ENCODE measurements around the gene ARHGAP42. TPM values are rescaled to one million over a fixed set of nuclear protein-coding genes. Genes with fewer than 3 reads are reported as not detected.

Gene ARHGAP42
- total RNA-seq, 5 donors from 2014 or later (not counting 1 experiment from before 2014, with no cell fraction given): 0.13 to 0.82 (median 0.49) TPM

- POLR2A ChIA-PET: no interaction called here
- H3K27ac Mint-ChIP-seq: no peak overlapping the region
- H3K27me3 Mint-ChIP-seq: no peaks in the 10 kb centered on the region
- CTCF ChIA-PET: no interaction called here
- H3K36me3 ChIP-seq (ENCODE audit: control insufficient read depth in 2 of 2, extremely low read depth in 1 of 2, insufficient read depth in 1 of 2, low read length in 1 of 2): no peaks in the 10 kb centered on the region
- H3K36me3 Mint-ChIP-seq: no peaks in the 10 kb centered on the region
- H3K27me3 ChIP-seq (replicated peaks in 1 of 2; ENCODE audit: control insufficient read depth in 2 of 2, extremely low read depth in 1 of 2, insufficient read depth in 2 of 2, low read length in 1 of 2): no peaks in the 10 kb centered on the region
- DNase-seq (no peak), ATAC-seq (replicated peaks in 1 of 4) (no peak)
- no peaks in the 10 kb centered on the region for H3K4me1 ChIP-seq (ENCODE audit: control insufficient read depth in 1 of 2, extremely low read depth in 1 of 2, insufficient read depth in 2 of 2, low read length in 2 of 2)
- no peak overlapping the region for H3K27ac ChIP-seq (ENCODE audit: low read length)
- no CpG with 5 or more reads among the region's 2 CpGs for WGBS (ENCODE audit: insufficient coverage)
- H3K9me3 ChIP-seq: no peaks in the 10 kb centered on the region
- no peak overlapping the region for H3K4me3 Mint-ChIP-seq
- peaks cover 16 to 20% (median 17%) of the 10 kb centered on the region in 3 donors for H3K9me3 Mint-ChIP-seq
- no peak overlapping the region for H3K4me3 ChIP-seq (ENCODE audit: control insufficient read depth in 1 of 2, extremely low read depth in 1 of 2, low read length in 1 of 2)
- no peaks in the 10 kb centered on the region for H3K4me1 Mint-ChIP-seq
Measured at GRCh38 chr11:100878474-100878873, 191.4 kb downstream of the ARHGAP42 start.

GRCh38 chr11:100882957-100883356 lies 195.9 kb downstream of the ARHGAP42 start:
- ChIA-PET CTCF (interaction anchor here in 1 of 2 donors (0.7 kb wide), 1 partner anchor 113 kb away, joined by 3 read pairs; no protein-coding TSS in a partner anchor), POLR2A (no interaction called here)
- H3K27me3 Mint-ChIP-seq: no peaks in the 10 kb centered on the region

GRCh38 chr11:100883830-100884229 lies 196.7 kb downstream of the ARHGAP42 start:
- Mint-ChIP-seq H3K27me3 (no peaks in the 10 kb centered on the region), H3K4me1 (no peaks in the 10 kb centered on the region), H3K4me3 (no peak overlapping the region), H3K27ac (no peak overlapping the region), H3K9me3 (peaks cover 18 to 20% (median 20%) of the 10 kb centered on the region in 3 donors), H3K36me3 (no peaks in the 10 kb centered on the region)
- Histone ChIP-seq H3K4me1 (ENCODE audit: control insufficient read depth in 1 of 2, extremely low read depth in 1 of 2, insufficient read depth in 2 of 2, low read length in 2 of 2) (no peaks in the 10 kb centered on the region), H3K27ac (ENCODE audit: low read length) (no peak overlapping the region), H3K9me3 (no peaks in the 10 kb centered on the region), H3K27me3 (replicated peaks in 1 of 2; ENCODE audit: control insufficient read depth in 2 of 2, extremely low read depth in 1 of 2, insufficient read depth in 2 of 2, low read length in 1 of 2) (no peaks in the 10 kb centered on the region), H3K36me3 (ENCODE audit: control insufficient read depth in 2 of 2, extremely low read depth in 1 of 2, insufficient read depth in 1 of 2, low read length in 1 of 2) (no peaks in the 10 kb centered on the region), H3K4me3 (ENCODE audit: control insufficient read depth in 1 of 2, extremely low read depth in 1 of 2, low read length in 1 of 2) (no peak overlapping the region)
- WGBS (ENCODE audit: insufficient coverage): no CpG with 5 or more reads among the region's 1 CpG
- ChIA-PET CTCF (no interaction called here), POLR2A (no interaction called here)
- no peak for DNase-seq
- ATAC-seq (replicated peaks in 1 of 4): no peak

More at GRCh38 chr11:100882957-100883356, 195.9 kb downstream of the ARHGAP42 start:
- Mint-ChIP-seq H3K9me3 (peaks cover 17 to 20% (median 20%) of the 10 kb centered on the region in 3 donors), H3K4me1 (no peaks in the 10 kb centered on the region), H3K36me3 (no peaks in the 10 kb centered on the region), H3K27ac (no peak overlapping the region), H3K4me3 (no peak overlapping the region)
- no peak overlapping the region for H3K4me3 ChIP-seq (ENCODE audit: control insufficient read depth in 1 of 2, extremely low read depth in 1 of 2, low read length in 1 of 2)
- DNase-seq (no peak), ATAC-seq (replicated peaks in 1 of 4) (no peak)
- H3K27ac ChIP-seq (ENCODE audit: low read length): no peak overlapping the region
- no peaks in the 10 kb centered on the region for H3K36me3 ChIP-seq (ENCODE audit: control insufficient read depth in 2 of 2, extremely low read depth in 1 of 2, insufficient read depth in 1 of 2, low read length in 1 of 2)
- no CpG with 5 or more reads among the region's 1 CpG for whole genome bisulfite sequencing (ENCODE audit: insufficient coverage)
- no peaks in the 10 kb centered on the region for H3K9me3 ChIP-seq
- no peaks in the 10 kb centered on the region for H3K4me1 ChIP-seq (ENCODE audit: control insufficient read depth in 1 of 2, extremely low read depth in 1 of 2, insufficient read depth in 2 of 2, low read length in 2 of 2)
- H3K27me3 ChIP-seq (replicated peaks in 1 of 2; ENCODE audit: control insufficient read depth in 2 of 2, extremely low read depth in 1 of 2, insufficient read depth in 2 of 2, low read length in 1 of 2): no peaks in the 10 kb centered on the region

- no CpG with 5 or more reads among the region's 1 CpG for WGBS (ENCODE audit: insufficient coverage)
- H3K27me3 Mint-ChIP-seq: no peaks in the 10 kb centered on the region
- H3K36me3 ChIP-seq (ENCODE audit: control insufficient read depth in 2 of 2, extremely low read depth in 1 of 2, insufficient read depth in 1 of 2, low read length in 1 of 2): no peaks in the 10 kb centered on the region
- H3K9me3 ChIP-seq: no peaks in the 10 kb centered on the region
- DNase-seq (no peak), ATAC-seq (replicated peaks in 1 of 4) (no peak)
- peaks cover 7 to 12% (median 10%) of the 10 kb centered on the region in 3 donors for H3K9me3 Mint-ChIP-seq
- H3K4me3 ChIP-seq (ENCODE audit: control insufficient read depth in 1 of 2, extremely low read depth in 1 of 2, low read length in 1 of 2): no peak overlapping the region
- ChIA-PET POLR2A (no interaction called here), CTCF (no interaction called here)
- H3K36me3 Mint-ChIP-seq: no peaks in the 10 kb centered on the region
- H3K4me3 Mint-ChIP-seq: no peak overlapping the region
- H3K27me3 ChIP-seq (replicated peaks in 1 of 2; ENCODE audit: control insufficient read depth in 2 of 2, extremely low read depth in 1 of 2, insufficient read depth in 2 of 2, low read length in 1 of 2): no peaks in the 10 kb centered on the region
- H3K27ac Mint-ChIP-seq: no peak overlapping the region
- H3K27ac ChIP-seq (ENCODE audit: low read length): no peak overlapping the region
- H3K4me1 ChIP-seq (ENCODE audit: control insufficient read depth in 1 of 2, extremely low read depth in 1 of 2, insufficient read depth in 2 of 2, low read length in 2 of 2): no peaks in the 10 kb centered on the region
- H3K4me1 Mint-ChIP-seq: no peaks in the 10 kb centered on the region
Measured at GRCh38 chr11:100887659-100888058, 200.6 kb downstream of the ARHGAP42 start.

GRCh38 chr11:100888836-100889235 lies 201.7 kb downstream of the ARHGAP42 start:
- no peaks in the 10 kb centered on the region for H3K4me1 Mint-ChIP-seq
- no peaks in the 10 kb centered on the region for H3K36me3 Mint-ChIP-seq
- H3K36me3 ChIP-seq (ENCODE audit: control insufficient read depth in 2 of 2, extremely low read depth in 1 of 2, insufficient read depth in 1 of 2, low read length in 1 of 2): no peaks in the 10 kb centered on the region
- no peak overlapping the region for H3K4me3 Mint-ChIP-seq
- ChIA-PET CTCF (no interaction called here), POLR2A (no interaction called here)
- H3K9me3 ChIP-seq: no peaks in the 10 kb centered on the region
- no peak overlapping the region for H3K27ac ChIP-seq (ENCODE audit: low read length)
- H3K27me3 ChIP-seq (replicated peaks in 1 of 2; ENCODE audit: control insufficient read depth in 2 of 2, extremely low read depth in 1 of 2, insufficient read depth in 2 of 2, low read length in 1 of 2): no peaks in the 10 kb centered on the region
- H3K4me3 ChIP-seq (ENCODE audit: control insufficient read depth in 1 of 2, extremely low read depth in 1 of 2, low read length in 1 of 2): no peak overlapping the region
- H3K9me3 Mint-ChIP-seq: peaks cover 4 to 8% (median 6%) of the 10 kb centered on the region in 3 donors
- no CpG with 5 or more reads among the region's 3 CpGs for WGBS (ENCODE audit: insufficient coverage)
- no peak overlapping the region for H3K27ac Mint-ChIP-seq
- no peaks in the 10 kb centered on the region for H3K27me3 Mint-ChIP-seq
- DNase-seq (no peak), ATAC-seq (replicated peaks in 1 of 4) (no peak)
- H3K4me1 ChIP-seq (ENCODE audit: control insufficient read depth in 1 of 2, extremely low read depth in 1 of 2, insufficient read depth in 2 of 2, low read length in 2 of 2): no peaks in the 10 kb centered on the region

GRCh38 chr11:100889758-100890157 lies 202.7 kb downstream of the ARHGAP42 start:
- ATAC-seq (replicated peaks in 1 of 4) (no peak), DNase-seq (no peak)
- Histone ChIP-seq H3K4me3 (ENCODE audit: control insufficient read depth in 1 of 2, extremely low read depth in 1 of 2, low read length in 1 of 2) (no peak overlapping the region), H3K27me3 (replicated peaks in 1 of 2; ENCODE audit: control insufficient read depth in 2 of 2, extremely low read depth in 1 of 2, insufficient read depth in 2 of 2, low read length in 1 of 2) (no peaks in the 10 kb centered on the region), H3K27ac (ENCODE audit: low read length) (no peak overlapping the region), H3K4me1 (ENCODE audit: control insufficient read depth in 1 of 2, extremely low read depth in 1 of 2, insufficient read depth in 2 of 2, low read length in 2 of 2) (no peaks in the 10 kb centered on the region), H3K9me3 (no peaks in the 10 kb centered on the region), H3K36me3 (ENCODE audit: control insufficient read depth in 2 of 2, extremely low read depth in 1 of 2, insufficient read depth in 1 of 2, low read length in 1 of 2) (no peaks in the 10 kb centered on the region)
- Mint-ChIP-seq H3K36me3 (no peaks in the 10 kb centered on the region), H3K4me3 (no peak overlapping the region), H3K4me1 (no peaks in the 10 kb centered on the region), H3K9me3 (peaks cover 4 to 8% (median 8%) of the 10 kb centered on the region in 3 donors), H3K27ac (no peak overlapping the region), H3K27me3 (no peaks in the 10 kb centered on the region)
- ChIA-PET POLR2A (no interaction called here), CTCF (no interaction called here)
- 67% methylated on average over 1 of the region's 2 CpGs for WGBS (ENCODE audit: insufficient coverage)

- no peak overlapping the region for H3K27ac ChIP-seq (ENCODE audit: low read length)
- ATAC-seq (replicated peaks in 1 of 4) (no peak), DNase-seq (no peak)
- H3K9me3 ChIP-seq: no peaks in the 10 kb centered on the region
- Mint-ChIP-seq H3K27ac (no peak overlapping the region), H3K27me3 (no peaks in the 10 kb centered on the region), H3K4me3 (no peak overlapping the region), H3K36me3 (no peaks in the 10 kb centered on the region), H3K9me3 (peaks cover 4 to 8% (median 4%) of the 10 kb centered on the region in 3 donors), H3K4me1 (no peaks in the 10 kb centered on the region)
- CTCF ChIA-PET: no interaction called here
- no peak overlapping the region for H3K4me3 ChIP-seq (ENCODE audit: control insufficient read depth in 1 of 2, extremely low read depth in 1 of 2, low read length in 1 of 2)
- no peaks in the 10 kb centered on the region for H3K4me1 ChIP-seq (ENCODE audit: control insufficient read depth in 1 of 2, extremely low read depth in 1 of 2, insufficient read depth in 2 of 2, low read length in 2 of 2)
- H3K27me3 ChIP-seq (replicated peaks in 1 of 2; ENCODE audit: control insufficient read depth in 2 of 2, extremely low read depth in 1 of 2, insufficient read depth in 2 of 2, low read length in 1 of 2): no peaks in the 10 kb centered on the region
- H3K36me3 ChIP-seq (ENCODE audit: control insufficient read depth in 2 of 2, extremely low read depth in 1 of 2, insufficient read depth in 1 of 2, low read length in 1 of 2): no peaks in the 10 kb centered on the region
- POLR2A ChIA-PET: no interaction called here
- WGBS (ENCODE audit: insufficient coverage): 83% methylated on average over 1 of the region's 3 CpGs
Measured at GRCh38 chr11:100890789-100891188, 203.7 kb downstream of the ARHGAP42 start.

Measured in T-cell (primary cell).